Occipital lobe (tissue), 2 donors: ENCODE data around the gene ULK4. TPM values are rescaled to one million over a fixed set of nuclear protein-coding genes. Genes with fewer than 3 reads are reported as not detected.
"Not testable (repeated sequence)": the region's sequence is repeated elsewhere in the genome, so short reads cannot be mapped to it uniquely, and the experiment has no call there.

Source experiments
- DNase-seq: peaks from one replicate; lab custom pipeline; 2025; lab: John Stamatoyannopoulos, UW
- total RNA-seq: library from RNA; depleted of rRNA; stranded (reverse); fragments of >200 nt; gene quantifications from one replicate; pipeline ENCODE4 v1.2.3, GENCODE V29; 2014

The ULK4 gene
- total RNA-seq, 1 donor from 2014 or later = 21.1 TPM

DNA sequence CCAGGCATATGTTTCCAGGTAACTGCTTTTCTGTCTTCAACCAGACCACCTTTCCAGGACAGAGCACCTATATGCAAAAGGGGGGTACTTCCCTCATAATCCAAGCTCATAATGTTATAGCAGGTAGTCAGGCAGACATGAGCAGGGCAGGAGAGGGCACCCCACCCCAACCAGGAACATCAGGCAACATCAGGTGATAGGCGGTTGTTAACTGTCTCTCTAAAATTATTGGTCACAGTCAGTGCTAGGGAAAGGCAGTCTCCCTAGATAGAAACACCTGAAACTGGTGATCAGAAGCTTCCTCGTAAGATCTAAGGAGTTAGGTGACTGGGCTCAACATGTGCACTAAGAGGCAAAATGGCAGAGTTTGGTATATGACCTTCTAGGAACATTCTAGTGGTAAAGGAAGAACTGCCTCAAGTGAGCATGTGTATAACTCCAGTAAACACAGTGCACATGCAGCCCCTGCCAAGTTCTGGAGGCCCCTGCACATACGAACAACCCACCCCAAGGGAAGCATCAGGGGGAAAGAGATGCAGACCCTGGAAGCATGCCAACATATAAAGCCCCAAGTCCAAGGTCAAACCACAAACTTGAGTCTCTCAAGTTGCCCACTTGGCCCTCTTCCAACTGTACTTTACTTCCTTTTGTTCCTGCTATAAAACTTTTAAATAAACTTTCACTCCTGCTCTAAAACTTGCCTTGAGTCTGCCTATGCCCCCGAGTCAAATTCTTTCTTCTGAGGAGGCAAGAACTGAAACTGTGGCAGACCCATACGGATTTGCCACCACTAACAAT, 270.9 kb downstream of the ULK4 start:
- no peak for DNase-seq

DNA sequence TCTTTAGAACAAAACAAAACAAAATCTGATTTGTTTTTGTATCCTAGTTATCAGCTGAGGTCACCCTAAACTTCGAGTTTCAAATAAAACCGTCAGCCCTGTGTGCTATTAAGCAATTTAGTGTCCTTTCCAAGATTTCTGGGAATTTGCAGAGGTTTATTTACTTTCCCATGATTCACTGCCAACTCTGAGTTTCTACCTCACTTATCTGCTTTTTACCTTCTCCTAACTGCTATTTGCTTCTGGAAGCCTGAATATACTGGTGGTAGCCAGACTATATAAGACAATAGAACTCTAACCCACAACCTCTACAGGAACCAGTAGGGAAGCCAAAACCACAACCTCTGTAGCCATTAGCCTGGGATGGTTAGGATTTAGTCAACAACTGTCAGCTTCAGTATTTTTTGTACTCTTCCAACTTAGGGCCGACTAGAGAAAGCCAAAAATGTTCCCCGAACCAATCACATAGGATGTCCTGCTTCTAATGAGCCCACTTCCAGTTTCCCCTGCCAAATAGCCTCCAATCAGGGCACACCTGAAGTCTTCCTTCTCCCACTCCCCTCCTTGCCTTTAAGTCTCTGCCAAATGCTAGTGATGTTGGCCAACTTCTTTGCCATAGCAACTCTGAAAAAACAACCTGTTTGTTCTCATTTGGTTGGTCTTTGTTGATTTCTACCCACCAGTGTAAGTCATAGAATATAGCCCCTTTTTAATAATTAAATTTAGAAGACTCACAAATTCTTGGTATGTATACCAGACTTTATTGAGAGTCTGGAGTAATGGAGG, 273.1 kb downstream of the ULK4 start:
- no peak for DNase-seq

DNA sequence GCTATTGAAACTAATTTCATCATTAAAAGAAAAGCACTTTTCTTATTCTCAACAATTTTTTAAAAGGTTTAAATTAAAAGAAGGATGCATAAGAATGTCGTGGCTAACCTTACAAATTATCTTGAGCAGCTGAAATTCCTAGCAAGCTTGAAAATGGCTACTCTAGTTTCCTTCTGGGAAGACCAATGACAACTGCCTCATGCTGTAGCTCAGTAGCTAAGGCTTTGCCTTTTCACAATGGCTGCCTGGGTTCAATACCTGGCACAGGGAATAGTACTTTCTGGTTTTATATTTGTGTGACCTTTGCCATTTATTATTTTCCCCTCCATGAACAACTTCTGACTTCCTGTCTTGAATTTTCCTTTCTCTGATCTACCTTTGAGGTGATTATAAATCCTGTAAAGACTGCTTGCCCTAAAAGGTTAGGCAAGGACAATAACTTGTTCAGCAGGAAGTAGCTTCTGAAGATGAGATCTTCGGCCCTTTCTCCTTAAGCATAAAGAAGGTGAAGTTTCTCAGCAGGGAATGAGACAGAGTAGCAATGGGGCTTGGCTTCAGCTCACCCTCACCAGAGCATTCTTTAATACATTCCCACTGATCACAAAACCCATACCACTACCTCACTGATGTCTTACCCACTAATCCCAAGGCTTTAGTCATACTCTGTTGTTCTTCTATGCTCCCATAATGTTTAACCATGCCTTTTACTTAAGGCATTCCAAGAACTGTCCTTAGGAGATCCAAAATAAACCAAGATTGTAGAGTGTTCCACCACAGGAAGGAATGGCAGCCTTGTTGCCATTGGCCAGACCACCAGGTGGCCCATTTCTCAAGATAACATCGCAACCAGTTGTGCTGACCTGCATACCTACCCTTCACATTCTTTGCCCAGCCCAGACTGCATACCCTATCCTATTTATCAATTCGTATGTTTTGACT, 276.8 kb downstream of the ULK4 start:
- DNase-seq = no peak

DNA sequence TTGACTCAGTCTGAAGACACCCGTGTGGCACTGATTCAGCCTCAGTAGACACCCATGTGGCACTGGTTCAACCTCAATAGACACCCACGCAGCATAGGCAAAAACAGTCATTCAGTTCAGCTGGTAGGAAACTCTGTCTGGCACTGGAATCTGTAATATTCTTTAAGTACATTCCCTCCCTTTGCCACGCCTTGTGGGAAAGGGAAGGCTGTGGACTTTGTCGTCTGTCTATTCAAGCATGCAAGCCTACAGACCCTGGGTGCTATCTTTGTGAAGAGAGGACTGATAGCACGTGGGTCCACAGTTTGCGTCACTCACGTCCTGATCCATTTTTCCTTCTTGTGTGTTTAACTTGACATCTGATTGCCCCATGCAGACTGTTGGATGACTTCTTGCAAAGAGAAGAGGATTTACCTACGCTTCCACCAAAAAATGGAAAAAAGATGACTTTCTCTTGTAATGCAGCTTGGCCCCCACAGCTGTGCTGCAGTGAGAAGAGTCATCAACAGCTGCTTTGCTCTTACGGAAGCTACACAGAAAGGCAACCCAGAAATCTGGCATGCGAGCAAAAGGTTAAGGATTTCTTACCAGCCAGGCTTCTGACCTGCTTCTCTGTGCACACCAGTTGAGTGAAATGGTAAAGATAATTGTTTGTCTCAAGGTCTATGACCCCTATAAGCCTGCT, 278.1 kb downstream of the ULK4 start:
- DNase-seq = no peak

DNA sequence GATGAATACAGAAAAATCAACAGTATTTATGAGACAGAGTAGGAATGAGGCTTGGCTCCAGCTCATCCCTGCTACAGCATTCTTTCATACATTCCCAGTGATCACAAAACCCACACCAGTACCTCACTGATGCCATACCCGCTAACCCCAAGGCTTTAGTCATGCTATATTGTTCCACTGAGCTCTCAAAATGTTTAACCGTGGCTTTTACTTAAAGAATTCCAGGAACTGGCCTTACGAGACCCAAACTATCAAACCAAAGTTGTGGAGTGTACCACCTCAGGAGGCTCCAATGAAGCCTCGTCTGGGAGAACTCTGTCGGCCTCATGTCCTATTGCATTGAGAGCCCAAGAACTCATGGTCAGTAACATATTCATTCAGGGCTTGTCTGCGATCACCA, 278.9 kb downstream of the ULK4 start:
- no peak for DNase-seq

DNA sequence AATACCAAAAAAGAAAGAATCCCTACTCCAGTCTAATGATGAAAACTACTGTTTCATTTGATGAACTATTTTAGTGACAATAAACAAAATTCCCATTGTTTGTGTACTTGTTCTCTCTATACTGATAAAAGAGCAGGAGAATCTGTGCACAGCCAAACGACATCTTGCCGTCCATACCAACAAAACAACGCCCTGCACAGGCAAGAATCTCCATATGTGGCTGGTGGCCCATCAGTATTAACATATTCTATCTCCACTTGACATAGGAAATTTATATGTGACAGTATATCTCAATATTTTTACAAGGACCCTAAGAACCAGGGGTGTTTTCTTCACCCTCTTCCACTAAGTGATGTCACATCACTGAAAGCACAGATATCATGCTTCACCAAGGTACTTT, 279.5 kb downstream of the ULK4 start:
- no peak for DNase-seq

DNA sequence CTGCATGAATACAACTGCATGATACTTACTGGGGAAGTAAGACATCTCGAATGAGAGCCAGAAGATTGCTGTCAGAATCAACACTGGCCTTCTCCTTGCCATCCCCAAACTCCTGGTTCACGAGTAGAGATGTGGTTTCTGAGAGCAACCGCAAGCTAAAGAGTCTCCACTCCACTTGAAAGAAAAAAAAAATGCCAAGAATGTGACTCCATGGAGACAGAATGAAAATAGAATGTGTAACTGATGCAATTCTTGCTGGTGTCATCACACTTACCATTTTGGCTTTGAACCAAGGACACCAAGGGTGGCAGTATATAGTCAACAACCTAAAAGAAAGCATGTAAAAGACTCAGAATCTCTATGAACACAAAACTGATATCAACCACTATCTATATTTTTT, 280.4 kb downstream of the ULK4 start:
- DNase-seq = no peak

DNA sequence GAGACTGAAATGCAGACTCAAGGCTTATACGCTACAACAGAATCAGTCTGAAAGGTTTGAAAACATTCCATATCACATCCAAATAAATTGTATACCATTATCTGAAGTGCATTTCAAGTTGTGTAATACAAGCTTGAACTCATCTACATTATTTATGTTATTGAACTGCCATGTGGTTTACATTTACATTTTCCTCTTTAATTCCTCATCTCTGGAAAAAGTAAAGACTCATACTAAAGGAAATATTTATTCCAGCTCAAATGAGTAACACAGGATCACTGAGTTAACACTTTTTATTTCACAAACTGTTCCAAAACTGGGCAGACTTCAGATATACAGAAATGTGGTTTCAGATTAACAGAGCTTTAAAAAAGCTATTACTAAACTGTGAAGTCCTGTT, 282.5 kb downstream of the ULK4 start:
- DNase-seq = no peak

DNA sequence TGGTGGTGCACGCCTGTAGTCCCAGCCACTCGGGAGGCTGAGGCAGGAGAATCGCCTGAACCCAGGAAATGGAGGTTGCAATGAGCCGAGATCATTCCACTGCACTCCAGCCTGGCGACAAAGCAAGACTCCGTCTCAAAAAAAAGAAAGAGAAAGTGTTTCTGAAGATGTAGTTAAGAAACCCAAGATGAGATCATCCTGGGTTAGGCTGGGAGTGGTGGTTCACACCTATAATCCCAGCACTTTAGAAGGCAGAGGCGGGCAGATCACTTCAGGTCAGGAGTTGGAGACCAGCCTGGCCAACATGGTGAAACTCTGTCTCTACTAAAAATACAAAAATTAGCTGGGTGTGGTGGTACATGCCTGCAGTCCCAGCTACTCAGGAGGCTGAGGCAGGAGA, 286.8 kb downstream of the ULK4 start:
- not testable (repeated sequence) for DNase-seq

DNA sequence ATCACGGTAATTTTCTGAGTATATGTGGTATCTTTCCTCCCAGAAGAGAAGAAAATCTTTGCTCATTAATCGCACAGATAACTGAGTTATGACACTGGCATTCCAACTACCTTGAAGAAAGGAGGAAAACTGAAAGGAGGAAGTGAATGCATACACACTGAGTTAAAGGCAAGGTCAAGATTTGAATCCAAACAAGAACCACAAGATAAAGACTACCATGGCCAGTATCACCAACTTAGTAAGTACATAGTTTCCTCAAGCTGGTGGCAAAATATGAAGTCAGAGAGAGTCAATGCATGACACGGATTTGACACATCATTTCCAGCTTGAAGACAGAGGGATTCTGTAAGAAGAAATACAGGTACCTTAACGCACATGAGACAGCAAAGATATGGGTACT, 287.5 kb downstream of the ULK4 start:
- no peak for DNase-seq

DNA sequence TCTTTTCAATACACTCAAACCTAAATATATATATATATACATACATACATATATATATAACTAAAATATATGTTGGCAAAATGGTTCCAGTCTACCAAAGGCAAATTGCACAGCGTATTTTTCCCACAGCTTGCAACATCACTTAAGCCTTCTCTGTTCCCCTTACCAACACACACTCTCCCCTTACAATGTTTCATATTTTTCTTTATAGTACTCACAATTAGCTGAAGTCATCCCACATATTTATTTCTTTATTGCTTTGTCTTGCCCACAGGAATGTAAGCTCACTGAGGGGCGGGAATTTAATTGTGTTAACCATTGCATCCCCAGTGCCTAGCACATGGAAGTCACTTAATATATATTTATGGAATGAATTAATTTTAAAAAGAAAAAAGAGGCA, 288.3 kb downstream of the ULK4 start:
- no peak for DNase-seq

DNA sequence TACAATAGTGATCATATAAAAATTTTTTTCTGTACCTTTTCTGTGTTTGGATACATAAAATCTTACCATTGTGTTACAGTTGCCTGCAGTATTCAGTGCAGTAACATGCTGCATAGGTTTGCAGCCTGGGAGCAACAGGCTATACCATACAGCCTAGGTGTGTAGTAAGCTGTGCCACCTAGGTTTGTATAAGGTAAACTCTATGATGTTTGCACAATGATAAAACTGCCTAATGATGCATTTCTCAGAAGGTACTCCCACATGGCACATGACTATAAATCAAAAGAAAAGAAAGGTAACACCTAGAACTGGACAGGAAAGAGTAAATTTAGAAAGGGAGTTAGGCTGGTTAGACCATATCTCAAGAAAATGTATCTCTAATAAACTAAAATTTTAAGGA, 293.5 kb downstream of the ULK4 start:
- DNase-seq = no peak

DNA sequence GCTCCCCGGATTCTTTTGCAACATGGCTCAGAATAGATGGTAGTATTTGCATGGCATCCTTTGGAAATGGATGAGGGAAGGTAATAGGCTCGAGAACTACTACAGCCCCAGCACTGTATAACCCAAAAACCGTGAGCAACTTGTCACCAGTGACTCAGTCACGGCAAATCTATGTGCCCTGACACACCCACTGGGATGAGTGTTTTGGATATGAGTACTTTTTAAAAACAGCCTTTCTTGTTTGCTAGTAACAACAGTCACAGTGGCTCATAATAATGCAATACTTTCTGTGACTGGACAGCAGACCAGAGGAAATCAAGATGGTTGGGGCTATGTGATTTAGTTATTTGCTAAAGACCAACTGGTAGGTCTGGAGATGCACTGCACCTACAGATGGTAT, 299.6 kb downstream of the ULK4 start:
- no peak for DNase-seq

DNA sequence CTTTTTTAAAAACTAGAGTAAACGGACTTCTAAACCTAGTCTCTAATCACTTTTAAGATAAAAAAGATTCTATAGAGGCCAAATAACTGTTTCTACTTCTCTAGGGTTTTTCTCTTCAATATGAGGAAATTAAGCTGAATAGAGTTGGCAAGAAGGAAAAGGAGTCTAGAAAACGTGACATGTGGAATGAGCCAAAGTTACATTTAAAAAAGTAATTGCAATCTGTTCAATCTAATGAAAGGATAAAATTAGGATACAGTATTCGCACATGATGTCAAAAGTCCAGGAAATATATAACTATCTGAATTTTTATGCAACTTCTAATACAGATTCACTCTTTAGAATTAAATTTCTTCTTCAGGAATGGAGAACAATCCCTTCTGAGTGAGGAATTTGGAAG, 300.1 kb downstream of the ULK4 start:
- DNase-seq = no peak

DNA sequence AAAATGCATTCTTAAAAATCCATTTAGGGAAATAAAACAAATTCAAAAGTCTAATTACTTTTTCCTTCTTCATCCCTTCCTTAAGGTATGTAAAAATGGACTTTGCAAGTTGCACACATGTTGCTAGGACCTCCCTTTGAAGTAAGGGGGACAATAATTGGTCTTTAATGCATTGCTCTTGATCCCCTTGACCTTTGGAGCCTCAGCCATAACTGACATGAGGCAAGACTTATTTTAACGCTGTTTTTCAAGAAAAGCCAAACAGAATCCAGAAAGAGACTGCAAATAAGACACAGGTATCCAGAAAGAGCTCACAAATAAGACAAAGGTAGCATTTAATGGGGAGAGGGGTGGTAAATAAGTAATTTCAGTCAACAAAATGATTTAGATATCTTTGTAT, 301.4 kb downstream of the ULK4 start:
- DNase-seq = no peak

DNA sequence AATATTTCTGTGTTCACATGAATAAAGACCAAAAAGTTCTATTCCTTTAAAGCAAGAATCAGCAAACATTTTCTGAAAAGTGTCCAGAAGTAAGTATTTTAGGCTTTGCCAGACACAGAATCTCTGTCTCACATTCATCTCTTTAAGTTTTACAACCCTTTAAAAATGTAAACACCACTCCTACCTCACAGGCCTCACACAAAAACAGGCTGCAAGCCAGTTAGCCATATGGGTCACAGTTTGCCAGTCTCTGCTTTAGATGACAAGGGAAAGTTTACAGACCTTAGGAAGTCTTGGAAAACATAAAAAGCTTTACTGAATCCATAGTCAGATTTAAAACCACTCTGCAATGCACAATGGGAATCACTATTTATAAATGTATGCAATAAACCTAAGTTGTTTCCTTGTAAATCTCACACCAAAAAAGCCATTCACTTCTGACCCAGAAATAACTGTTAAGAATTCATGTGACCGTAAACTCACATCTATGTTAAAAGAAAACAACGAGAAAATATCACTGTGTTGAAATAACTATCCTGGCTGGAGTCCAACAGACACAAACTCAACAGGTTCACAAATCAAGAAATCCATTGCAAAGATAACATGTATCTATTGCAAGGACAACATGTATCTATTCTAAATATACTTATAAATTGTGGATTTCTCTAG, 308.2 kb downstream of the ULK4 start:
- no peak for DNase-seq

DNA sequence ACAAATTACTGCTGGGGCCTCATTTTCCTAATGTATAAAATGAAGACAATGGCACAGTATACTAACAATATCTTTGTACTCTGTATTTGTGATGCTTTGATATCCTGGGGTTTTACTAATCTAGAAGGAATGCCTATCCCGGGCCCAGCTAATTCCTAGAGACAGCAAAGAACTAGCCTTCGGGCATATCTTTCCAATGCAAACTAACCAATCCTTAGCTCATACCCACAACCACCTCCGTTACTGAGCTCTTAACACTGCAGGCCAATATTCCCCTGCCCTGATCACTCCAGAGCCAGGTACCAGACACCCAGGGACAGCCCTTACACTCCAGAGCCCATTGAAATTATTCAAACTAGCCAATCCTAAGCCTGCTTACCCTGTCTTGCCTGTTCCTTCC, 309.0 kb downstream of the ULK4 start:
- DNase-seq = no peak

DNA sequence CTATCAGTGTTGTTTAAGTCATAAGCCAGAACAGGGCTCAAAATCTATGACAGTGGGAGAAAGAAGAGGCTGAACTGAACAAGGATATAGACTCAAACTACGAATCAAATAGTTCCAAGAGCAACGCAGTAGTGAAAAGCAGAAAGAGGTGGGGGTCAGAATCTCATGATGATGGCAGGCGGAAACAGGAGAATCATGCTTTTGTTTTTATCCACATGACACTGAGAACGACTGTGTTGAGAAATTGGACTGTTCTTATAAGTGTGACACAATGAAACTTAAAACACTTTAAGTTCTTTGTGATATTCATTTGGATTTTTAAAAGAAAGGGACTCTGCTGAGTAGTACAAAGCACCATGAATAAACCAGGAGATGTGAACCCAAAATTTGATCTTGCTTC, 309.4 kb downstream of the ULK4 start:
- no peak for DNase-seq

DNA sequence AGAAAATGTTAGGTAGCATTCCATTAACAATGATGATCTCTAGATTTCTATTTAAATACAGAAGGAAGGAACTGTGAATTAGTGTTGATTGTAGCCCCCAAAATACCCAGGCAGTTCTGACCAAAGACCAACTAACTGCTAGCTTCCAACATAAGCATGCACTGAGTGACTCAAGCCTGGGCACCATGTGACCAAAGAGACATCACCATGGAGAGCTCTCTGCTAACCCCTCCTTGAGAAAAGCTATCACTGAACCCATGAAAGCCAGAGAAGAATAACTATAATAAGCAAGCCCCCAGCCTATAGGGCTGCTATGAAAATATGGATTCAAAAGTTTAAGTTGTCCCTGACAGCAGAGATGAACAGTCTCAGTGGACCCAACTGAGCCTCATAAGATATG, 310.2 kb downstream of the ULK4 start:
- DNase-seq = no peak

DNA sequence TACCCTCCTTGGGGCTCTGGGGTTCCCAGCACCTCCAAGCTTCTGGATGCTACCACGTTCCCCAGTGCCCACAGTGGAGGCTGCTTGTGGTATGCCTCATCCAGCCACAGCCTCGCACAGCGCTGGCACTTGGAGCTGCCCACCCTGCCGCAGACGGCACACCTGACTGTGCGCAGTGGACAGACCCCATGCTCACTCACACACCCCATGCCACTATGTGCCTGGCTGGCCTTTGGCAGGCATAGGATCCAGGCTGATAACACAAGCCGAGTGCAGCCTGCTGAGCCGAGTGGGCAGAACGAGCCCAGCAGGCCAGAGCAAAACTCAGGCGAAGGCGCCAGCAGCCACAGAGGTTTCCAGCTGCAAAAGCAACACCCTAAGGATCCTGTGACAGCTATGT, 311.5 kb downstream of the ULK4 start:
- no peak for DNase-seq
